Hepatocyte (in vitro differentiated cells): Measurements from ENCODE around the gene FASN.

Experiments used
- EZH2 ChIP-seq: fragments of 200-600 bp; sonication (generic); IDR thresholded peaks from 2 replicates; pipeline ENCODE4 v1.6.1; 2016; ENCODE audit warnings: antibody characterized with exemption, mild to moderate bottlenecking, borderline replicate concordance
- TF ChIP-seq, protein P1 (sequence below): fragments of 200-600 bp; sonication (generic); IDR thresholded peaks from 2 replicates; pipeline ENCODE4 v1.5.1; 2016; ENCODE audit warnings: antibody characterized with exemption, mild to moderate bottlenecking; ENCODE audit not compliant: poor library complexity

- TF ChIP-seq, protein P1, sequence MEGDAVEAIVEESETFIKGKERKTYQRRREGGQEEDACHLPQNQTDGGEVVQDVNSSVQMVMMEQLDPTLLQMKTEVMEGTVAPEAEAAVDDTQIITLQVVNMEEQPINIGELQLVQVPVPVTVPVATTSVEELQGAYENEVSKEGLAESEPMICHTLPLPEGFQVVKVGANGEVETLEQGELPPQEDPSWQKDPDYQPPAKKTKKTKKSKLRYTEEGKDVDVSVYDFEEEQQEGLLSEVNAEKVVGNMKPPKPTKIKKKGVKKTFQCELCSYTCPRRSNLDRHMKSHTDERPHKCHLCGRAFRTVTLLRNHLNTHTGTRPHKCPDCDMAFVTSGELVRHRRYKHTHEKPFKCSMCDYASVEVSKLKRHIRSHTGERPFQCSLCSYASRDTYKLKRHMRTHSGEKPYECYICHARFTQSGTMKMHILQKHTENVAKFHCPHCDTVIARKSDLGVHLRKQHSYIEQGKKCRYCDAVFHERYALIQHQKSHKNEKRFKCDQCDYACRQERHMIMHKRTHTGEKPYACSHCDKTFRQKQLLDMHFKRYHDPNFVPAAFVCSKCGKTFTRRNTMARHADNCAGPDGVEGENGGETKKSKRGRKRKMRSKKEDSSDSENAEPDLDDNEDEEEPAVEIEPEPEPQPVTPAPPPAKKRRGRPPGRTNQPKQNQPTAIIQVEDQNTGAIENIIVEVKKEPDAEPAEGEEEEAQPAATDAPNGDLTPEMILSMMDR, result no peak
- no peak for TF ChIP-seq EZH2
Observed at GRCh38 chr17:82090549-82091263, 7.3 kb downstream of the FASN start.
